Measurements from ENCODE around the gene TSTD1.

DNA sequence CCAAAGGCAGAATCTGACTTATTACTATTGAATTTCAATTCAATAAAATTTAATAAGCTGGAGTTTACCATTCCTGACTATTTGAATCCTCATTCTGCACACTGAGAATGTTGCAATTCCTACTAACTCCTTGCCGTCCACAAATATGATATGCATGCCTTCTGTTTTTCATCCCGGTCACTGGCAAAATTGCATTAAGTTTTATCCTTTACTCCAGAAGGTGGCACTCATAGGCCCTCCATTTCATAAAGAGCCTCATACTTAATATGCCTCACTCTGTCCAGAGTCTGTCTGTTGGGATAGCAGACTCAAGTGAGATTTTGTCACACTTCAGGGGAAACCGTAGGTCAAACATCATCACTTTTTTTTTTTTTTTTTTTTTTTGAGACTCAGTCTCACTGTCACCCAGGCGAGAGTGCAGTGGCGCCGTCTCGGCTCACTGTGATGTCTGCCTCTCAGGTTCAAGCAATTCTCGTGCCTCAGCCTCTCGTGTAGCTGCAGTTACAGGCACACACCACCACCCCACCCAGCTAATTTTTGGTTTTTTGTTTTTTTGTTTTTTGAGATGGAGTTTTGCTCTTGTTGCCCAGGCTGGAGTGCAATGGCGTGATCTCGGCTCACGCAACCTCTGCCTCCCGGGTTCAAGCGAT, 45.1 kb downstream of the TSTD1 start:
- TF ChIP-seq, protein P1, sequence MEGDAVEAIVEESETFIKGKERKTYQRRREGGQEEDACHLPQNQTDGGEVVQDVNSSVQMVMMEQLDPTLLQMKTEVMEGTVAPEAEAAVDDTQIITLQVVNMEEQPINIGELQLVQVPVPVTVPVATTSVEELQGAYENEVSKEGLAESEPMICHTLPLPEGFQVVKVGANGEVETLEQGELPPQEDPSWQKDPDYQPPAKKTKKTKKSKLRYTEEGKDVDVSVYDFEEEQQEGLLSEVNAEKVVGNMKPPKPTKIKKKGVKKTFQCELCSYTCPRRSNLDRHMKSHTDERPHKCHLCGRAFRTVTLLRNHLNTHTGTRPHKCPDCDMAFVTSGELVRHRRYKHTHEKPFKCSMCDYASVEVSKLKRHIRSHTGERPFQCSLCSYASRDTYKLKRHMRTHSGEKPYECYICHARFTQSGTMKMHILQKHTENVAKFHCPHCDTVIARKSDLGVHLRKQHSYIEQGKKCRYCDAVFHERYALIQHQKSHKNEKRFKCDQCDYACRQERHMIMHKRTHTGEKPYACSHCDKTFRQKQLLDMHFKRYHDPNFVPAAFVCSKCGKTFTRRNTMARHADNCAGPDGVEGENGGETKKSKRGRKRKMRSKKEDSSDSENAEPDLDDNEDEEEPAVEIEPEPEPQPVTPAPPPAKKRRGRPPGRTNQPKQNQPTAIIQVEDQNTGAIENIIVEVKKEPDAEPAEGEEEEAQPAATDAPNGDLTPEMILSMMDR (IDR thresholded peaks at IDR 0.05), result peak in 1 of 3 donors; percentile 41
- TF ChIP-seq POLR2A (IDR thresholded peaks at IDR 0.05), result no peak

All from ovary (tissue), 3 donors.